ENCODE results near the gene ZBTB16.
A peak's percentile ranks its signal among the peaks of the same experiment; 100 is the strongest.

ZBTB16 gene

GRCh38 chr11:114175706-114176105, 116.2 kb downstream of the ZBTB16 start:
- H3K4me3 ChIP-seq (ENCODE audit: low read depth, low read length): no peak overlapping the region
- DNase-seq (ENCODE audit: low read depth): no peak
- TF ChIP-seq, protein P1, sequence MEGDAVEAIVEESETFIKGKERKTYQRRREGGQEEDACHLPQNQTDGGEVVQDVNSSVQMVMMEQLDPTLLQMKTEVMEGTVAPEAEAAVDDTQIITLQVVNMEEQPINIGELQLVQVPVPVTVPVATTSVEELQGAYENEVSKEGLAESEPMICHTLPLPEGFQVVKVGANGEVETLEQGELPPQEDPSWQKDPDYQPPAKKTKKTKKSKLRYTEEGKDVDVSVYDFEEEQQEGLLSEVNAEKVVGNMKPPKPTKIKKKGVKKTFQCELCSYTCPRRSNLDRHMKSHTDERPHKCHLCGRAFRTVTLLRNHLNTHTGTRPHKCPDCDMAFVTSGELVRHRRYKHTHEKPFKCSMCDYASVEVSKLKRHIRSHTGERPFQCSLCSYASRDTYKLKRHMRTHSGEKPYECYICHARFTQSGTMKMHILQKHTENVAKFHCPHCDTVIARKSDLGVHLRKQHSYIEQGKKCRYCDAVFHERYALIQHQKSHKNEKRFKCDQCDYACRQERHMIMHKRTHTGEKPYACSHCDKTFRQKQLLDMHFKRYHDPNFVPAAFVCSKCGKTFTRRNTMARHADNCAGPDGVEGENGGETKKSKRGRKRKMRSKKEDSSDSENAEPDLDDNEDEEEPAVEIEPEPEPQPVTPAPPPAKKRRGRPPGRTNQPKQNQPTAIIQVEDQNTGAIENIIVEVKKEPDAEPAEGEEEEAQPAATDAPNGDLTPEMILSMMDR (conservative IDR thresholded peaks at IDR 0.05; ENCODE audit: low read depth, low read length): no peak

DNA sequence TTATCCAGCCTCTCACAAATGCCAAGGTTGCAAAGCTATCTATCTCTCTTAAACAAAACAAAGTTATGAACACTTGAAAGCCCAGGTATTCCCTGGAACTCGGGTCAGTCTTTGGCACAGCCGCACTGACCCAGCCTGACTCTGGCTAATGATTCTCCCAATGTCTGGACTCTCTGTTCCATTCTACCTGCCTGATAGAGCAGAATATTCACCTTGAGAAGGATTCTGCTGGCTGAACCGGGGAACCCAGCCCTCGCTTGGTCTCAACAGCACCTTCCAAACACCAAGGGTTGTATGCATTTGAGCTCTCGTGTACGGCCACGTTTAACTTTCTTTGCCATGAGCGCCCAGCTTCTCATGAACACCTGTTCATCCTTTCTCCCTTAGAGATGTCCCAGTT, 116.8 kb downstream of the ZBTB16 start:
- no peak for DNase-seq (ENCODE audit: low read depth)
- TF ChIP-seq, protein P1 (conservative IDR thresholded peaks at IDR 0.05; ENCODE audit: low read depth, low read length): no peak
- no peak overlapping the region for H3K4me3 ChIP-seq (ENCODE audit: low read depth, low read length)

DNA sequence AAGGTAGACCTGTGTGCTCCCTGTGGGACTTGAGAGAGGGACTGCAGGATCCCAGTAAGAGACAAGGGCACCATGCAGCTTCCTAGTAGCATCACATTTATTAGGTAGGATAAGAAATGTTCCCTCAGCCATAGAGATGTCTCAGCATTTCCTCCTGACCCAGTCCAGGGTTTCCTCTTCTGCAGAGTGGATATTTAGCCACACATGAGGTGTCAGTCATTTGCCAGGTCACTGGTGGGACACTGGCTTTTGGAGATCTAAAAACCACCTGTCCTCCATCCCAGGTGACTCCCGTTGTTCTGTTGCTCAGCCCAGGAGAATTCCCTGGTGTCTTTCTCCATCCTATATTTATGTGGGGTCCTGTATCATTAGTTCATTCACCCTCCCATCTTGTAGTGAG, 119.1 kb downstream of the ZBTB16 start:
- DNase-seq (ENCODE audit: low read depth): no peak
- TF ChIP-seq, protein P1 (conservative IDR thresholded peaks at IDR 0.05; ENCODE audit: low read depth, low read length): no peak
- H3K4me3 ChIP-seq (ENCODE audit: low read depth, low read length): no peak overlapping the region

GRCh38 chr11:114179234-114179941, 119.9 kb downstream of the ZBTB16 start:
- peak; percentile 100 for DNase-seq (ENCODE audit: low read depth)
- TF ChIP-seq, protein P1 (conservative IDR thresholded peaks at IDR 0.05; ENCODE audit: low read depth, low read length): no peak
- H3K4me3 ChIP-seq (ENCODE audit: low read depth, low read length): peak overlapping the region; percentile 44

GRCh38 chr11:114180301-114181055, 121.0 kb downstream of the ZBTB16 start:
- TF ChIP-seq, protein P1 (conservative IDR thresholded peaks at IDR 0.05; ENCODE audit: low read depth, low read length): peak; percentile 58
- H3K4me3 ChIP-seq (ENCODE audit: low read depth, low read length): peak overlapping the region; percentile 44
- peak; percentile 60 for DNase-seq (ENCODE audit: low read depth)

DNA sequence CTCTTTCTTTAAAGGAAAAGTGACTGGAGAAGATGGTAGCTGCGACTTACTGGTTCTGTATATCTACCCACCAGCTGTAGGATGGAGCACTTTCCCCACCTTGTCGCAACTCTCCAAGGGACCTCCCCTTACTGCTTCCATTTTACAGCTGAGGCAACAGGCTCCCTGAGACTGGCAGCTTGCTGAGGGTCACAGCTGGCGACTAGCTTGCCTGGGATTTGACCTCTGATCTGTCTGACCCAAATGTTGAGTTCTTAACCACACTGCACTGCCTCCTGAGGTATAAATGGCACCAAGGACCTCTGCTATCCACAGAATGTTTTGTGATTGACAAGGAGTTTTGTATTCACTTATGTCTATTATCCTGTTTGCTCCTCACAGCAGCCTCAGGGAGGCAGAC, 121.7 kb downstream of the ZBTB16 start:
- DNase-seq (ENCODE audit: low read depth): peak; percentile 50
- TF ChIP-seq, protein P1 (conservative IDR thresholded peaks at IDR 0.05; ENCODE audit: low read depth, low read length): no peak
- H3K4me3 ChIP-seq (ENCODE audit: low read depth, low read length): no peak overlapping the region
